Putamen (tissue), 1 donor: ENCODE measurements around the gene FMOD.

ENCODE experiments used
- DNase-seq: peaks from one replicate; pipeline ENCODE4 v3.0.0-alpha.2; 2016; ENCODE audit warnings: low spot score

FMOD gene

DNA sequence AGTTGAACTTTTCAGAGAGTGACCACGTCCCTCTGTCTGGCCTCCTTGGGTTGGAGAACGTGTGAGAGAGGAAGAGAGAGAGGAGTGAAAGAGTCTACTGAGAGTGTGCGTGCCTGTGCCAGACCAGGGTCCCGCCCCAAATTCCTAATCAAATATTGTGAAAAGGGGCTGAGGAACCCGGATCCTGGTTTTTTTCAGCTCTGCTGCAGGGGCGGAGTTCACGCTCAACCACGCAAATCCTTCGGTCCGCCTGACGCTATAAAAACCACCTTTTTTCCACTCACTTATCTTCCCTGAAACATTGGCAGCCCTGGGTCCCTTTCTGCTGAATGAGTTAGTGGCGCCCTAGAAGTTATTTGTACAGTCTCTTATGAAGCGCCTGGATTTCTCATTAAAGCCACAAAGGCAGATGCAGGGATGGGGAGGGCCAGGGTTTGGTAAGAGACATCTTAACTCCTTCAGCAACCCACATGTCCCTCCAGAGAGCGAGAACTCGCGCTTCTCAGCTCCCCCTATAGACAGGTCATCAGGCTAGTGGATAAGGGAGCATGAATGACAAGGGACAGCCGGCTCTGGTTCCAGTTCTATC, at the start of gene FMOD:
Gene FMOD, minus strand, starts transcription at position 86 of the 589 bp plus-strand sequence. CDS start 2,852 bp downstream, outside the sequence.
- DNase-seq = no peak

DNA sequence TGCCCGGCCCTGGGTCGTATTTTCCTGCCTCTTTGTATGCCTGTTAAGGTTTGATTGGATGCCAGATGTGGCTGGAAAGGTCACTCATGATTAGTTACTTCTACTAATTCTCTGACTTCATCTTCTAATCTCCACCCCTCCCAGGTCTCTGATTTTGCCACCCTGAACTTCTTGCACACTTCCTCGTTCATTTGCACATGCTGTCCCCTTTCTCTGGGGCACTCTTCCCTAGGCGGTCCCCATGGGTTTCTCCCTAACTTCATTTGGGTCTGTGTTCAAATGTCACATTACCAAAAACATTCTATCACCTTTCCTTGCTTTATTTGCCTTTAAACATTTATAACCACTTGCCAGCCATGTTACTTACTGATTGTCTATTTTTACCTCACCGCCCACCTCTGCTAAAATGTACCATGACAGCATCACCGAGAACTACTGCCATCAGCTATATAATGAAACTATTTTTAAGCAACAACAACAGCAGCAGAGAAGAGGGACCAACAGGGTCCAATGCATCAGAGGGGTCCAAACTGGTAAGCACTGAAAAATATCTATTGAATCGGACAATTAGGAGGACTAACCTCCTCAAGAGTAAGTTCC, 45.8 kb upstream of the FMOD start:
- DNase-seq = no peak

DNA sequence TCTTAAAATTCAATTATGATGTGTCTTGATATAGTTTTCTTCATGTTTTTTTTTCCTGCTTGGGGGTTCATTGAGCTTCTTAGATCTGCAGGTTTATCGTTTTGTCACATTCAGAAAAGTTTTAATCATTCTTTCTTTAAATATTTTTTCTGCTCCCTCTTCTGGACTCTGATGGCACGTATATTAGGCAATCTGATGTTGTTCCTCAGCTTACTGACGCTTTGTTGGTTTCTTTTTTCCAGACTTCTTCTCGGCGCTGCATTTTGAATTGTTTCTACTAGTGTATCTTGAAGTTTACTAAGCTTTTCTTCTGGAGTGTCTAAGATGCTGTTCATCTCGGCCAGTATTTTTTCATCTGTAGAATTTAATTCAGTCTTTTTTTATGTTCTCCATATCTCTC, 44.8 kb upstream of the FMOD start:
- no peak for DNase-seq

DNA sequence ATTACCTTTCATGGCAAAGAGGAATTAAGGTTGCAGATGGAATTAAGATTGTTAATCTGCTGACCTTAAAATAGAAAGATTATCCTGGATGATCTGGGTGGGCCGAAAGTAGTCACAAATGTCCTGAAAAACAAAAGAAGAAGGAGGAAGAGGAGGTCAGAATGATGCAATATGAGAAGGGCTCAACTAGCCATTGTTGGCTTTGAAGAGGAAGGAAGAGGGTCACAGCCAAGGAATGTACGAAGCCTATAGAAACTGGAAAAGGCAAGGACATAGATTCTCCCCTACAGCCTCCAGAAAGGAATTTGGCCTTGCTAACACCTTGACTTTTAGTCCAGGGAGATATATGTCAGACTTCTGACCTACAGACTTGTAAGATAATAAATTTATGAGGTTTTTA, 39.4 kb upstream of the FMOD start:
- no peak for DNase-seq

DNA sequence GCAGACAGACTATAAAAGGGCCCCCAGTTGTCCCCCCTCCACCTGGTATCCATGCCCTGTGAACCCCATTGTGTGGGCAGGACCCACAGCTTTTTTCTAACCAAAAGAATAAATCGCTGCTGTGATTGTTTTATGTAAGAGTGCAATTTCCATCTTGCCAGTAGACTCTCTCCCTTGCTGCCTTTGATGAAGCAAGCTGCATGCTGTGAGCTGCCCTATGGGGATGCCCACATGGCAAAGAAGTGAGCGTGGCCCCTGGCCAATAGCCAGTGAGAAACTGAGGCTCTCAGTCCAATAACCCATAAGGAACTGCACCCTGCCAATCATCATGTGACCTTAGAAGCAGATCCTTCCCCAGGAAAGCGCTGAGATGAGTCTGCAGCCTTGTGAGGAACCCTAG, 37.8 kb upstream of the FMOD start:
- no peak for DNase-seq

DNA sequence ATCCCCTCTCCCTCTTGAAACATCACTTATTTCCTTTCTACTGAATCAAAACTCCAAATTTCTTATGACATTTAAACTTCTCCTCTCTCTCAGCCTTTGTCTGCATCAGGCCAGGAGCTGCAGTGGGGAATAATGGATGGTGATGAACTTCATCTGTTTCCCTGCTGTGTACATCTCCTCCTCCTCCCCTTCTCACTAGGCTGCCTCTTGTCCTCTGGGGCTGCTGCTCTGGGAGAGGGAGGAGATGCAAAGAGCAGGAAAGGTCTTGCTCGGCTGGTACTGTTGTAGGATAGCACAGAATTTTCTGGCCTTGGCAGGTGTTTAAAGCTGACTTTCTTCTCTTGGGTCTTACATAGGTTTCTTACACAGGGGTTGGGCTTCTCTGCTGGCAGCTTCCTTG, 31.1 kb upstream of the FMOD start:
- no peak for DNase-seq

DNA sequence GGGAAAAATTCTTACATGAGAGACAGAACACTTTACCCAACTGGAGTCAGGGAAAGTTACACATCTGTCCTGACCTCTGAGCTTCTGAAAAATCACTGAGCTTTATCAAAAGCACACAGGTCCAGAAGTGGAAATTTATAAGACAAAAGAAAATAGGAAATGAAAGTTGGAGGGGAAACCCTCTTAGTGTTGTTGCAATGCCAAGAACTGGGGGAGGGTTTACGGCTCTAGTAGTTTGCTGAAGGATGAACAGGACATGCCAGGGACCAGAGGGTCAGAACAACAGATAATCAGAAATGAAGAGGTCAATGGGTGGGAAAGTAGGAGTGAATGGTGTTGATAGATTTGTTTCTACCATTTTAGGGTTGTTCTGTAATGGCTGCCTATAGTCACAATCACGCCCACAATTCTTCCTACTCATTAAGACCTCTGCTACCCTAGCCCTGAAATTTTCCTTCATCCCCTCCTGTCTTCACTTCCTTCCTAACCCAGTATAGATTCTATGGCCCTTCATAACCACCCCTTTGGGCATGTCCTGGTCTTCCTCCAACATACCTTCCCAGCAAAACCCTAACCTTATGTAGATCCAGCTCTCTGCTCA, 30.3 kb upstream of the FMOD start:
- DNase-seq = no peak

DNA sequence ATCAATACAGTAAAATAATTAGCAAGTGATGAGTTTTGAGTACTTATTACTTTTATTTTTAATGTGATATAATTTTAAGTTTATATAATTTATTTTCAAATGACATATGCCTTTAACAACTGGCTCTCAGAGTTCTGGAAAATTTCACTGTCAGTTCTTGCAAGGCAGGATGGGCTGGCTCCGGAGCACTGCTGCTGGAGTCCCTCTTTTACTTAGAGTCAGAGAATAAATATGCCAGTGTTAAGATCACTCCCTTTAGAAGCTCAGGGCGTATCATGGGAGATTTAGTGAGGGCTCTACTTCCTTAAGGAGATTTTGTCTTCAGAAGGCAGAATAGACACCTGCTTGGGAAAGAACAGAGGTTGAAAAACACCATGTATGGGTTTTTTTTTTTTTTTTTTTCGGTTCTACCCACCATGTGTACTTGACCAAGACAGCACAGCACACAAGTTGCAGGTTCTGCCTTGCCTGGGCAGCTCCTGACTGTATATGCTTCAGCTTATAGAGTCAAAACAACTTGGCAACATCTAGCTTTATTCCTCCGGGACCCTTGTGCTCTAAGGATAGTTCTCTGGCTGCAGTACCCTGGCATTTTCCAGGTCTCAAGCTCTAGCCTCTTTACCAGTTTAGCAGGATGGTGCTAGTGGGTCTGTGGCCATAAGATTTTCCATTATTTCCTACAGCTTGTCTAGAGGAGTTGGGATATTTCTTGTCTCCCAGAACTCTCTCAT, 29.7 kb upstream of the FMOD start:
- no peak for DNase-seq

DNA sequence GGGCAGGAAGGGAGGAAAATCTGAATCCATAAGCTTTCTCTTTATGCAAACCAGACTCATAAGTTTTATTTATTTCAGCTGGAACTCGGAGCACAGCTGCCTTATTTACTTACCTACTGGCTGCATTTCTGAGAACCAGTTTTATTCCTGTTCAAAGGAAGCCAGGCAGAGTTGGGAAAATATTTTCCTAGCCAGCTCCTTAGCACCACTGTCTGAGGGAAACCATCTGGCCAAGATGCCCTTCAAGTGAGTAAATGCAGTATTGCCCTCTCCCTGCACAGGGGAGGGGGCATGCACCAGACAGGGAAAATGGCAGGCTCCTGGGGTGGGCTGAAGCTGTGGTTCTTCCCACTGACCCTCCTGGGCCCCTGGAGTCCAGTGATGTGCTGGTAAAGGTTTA, 28.9 kb upstream of the FMOD start:
- DNase-seq = no peak

DNA sequence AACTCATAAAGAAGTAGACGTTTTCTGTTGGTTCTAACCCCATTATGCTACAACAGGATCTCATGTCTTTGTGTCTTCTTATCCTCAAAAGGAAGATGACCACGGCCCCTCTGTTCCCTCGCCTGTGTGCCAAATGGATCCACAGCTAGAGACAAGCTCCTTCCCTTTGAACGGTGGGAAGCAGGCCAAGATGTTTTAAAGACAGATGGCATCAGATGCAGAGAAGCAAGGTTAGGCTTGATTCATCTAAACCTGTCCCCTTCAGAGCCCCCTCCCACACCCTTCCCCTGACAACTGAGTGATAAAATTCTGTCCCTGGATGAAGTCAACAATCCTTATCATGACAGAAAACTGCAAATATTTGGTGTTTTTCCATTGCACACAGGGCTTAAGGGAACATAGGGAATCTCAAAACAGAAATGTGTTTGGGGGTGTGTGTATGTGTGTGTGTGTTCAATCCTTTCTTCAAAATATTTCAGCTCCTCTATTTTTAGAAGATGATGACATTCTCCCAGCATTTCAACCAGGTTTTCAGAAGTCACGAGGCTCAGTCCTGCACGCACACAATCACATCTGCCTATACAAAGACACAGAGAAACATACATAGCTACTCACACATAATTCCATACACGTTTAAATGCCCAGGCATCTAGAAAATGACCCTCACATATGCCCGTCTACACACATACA, 27.8 kb upstream of the FMOD start:
- DNase-seq = no peak

DNA sequence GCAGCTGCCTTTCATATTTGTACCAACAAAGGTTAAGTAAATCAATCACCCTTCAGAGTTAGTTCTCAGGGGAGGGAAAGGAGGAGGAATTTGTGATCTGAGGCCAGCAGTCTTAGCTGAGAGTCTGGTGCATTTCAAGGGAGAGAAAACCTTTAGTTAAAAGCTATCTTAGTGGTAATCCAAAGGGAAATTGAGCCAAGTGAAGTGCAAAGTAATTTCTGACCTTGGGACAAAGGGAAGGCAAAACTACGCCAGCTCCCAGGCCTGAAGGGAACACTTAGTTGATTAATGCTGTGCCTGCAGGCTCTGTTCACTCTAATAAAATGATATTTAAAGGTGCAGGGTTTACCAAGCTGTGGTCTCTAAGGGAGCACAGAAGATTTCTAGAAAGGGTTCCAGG, 23.1 kb upstream of the FMOD start:
- DNase-seq = no peak

DNA sequence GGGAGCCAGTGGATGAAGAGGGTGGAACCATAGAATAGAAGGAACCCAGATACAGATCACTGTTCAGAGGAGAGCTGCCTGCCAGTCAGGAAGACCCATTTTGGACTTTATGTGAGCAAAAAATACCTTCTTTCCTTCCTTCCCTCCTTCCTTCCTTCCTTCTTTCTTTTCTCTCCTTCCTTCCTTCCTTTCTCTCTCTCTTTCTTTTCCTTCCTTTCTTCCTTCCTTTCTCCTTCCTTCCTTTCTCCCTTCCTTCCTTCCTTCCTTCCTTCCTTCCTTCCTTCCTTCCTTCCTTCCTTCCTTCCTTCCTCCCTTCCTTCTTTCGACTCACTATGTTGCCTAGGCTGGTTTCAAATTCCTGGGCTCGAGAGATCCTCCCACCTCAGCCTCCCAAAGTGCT, 22.1 kb upstream of the FMOD start:
- DNase-seq = no peak

DNA sequence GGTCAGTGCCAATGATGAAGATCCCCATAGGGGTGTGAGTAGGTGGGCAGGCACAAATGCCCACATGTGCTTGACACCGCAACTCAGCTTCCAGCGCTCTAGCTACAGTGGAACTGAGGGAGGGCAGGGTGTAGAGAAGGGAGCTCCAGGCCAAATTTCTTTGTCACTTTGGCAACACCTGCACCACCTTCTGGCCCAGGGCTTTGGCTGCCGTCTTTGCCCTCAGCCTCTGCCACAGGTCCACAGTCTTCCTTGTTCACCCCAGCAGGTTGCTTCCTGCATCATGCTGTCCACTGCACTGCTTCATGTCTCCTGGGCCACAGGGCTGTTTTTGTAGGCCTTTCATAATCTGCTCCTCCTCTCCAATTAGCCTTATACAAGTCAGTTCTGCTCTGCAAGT, 20.4 kb upstream of the FMOD start:
- no peak for DNase-seq

DNA sequence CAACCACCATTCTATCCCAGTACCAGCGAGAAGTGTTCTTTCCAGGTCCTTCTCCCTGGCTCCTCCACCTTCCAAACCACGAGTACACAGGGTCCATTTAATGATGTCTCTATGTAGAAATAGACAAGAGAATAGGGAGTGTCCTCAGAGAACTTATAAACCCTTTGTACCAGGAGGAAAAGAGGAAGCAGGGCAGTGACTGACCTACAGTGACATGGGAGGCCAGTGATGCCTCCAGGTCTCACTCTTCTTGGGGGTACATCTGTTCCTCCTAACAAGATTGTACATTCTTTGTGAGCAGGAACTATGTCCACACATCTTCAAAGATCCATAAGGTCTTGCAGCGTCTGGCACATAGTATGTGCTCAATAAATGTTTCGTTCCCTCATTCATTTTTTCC, 18.7 kb upstream of the FMOD start:
- DNase-seq = no peak

DNA sequence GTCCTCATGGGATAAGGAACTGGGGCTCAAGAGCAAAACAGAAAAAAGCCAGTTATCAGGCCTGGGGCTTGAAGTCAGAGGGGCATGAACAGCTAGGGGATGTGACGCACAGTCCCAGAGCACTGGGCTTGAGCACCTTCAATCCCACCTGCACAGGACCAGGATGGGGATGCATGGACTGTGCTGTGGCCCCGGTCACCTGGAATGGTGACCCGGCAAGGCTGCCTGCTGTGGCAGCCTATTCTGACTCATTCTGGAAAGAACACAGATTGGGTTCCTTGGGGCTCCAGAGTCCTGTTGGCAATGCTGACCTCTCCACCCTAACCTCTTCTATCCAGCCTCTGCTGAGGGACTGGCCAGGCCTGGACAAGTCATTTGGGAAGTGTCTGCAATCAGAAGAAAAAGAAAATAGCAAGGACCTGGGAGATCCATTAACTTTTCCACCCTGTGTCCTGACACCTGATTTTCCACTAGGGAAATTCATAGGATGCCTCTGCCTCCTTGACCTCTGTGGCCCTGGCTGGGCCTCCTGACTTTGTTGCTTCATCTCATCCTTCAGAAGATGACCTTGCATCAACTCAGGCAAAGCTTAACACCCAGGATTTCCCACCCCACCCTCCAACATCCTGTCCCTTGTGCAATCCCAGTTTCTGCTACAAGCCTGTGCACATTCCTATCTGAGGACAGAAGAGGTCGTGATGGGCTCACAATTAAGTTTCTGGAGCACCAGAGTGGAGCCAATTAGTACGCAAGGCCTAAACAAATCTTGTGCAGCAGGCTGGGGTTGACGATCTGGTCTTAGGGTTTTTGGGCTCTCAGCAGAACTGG, 17.9 kb upstream of the FMOD start:
- no peak for DNase-seq

DNA sequence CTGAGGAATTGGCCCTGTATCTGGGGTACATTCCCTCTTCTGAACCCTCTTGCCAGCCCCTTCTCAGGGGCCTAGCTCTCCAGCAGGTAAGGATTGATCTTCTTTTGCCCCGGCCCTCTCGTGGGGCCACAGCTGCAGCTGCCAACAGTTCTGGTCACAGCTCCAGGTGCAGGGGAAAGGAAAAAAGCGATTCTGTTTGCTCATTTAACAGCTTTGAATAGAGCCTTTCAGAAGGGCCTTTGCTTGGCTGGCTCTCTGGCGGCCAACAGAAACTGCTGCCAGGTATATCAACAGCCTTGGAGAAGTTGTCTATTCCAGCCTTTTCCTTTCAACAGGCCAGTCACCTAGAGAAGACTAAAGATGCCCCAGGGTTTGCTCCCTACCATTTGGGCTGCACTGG, 16.1 kb upstream of the FMOD start:
- DNase-seq = no peak

DNA sequence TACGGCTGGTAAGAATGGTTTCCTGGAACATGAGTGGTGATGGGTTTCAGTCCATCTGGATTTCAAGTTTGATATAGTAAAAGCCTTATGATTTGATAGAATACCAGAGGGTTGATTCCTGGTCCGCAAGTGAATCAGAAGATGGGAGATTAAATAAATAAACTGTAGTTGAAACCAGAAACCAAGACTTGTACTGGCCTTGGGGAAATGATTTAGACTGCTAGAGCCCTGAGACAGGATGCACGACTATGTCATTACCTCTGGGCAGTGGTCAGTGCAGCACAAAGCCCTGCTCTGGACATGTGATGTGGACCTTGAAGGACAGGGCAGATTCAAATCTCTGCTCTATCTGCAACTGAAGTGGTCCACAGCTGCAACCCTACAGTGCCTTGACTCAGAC, 15.6 kb upstream of the FMOD start:
- no peak for DNase-seq

DNA sequence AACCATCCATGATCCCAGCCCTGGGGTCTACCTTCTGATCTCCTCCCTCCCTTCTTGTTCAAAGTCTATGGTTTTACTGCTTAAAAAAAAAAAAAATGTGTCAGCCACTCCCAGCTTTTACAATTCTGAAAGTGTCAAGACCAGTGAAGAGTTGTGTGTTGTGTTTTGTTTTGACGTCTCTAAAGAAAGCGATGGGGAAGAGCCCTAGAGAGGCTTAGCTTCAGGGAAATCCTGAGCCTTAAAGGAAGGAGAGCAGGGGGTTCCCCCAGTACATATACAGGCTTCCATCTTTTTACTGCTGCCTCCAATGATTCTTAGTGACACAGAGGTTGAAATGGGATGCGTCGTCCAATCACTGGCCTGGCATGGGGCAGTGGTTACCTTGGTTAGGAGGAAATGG, 13.9 kb upstream of the FMOD start:
- no peak for DNase-seq

DNA sequence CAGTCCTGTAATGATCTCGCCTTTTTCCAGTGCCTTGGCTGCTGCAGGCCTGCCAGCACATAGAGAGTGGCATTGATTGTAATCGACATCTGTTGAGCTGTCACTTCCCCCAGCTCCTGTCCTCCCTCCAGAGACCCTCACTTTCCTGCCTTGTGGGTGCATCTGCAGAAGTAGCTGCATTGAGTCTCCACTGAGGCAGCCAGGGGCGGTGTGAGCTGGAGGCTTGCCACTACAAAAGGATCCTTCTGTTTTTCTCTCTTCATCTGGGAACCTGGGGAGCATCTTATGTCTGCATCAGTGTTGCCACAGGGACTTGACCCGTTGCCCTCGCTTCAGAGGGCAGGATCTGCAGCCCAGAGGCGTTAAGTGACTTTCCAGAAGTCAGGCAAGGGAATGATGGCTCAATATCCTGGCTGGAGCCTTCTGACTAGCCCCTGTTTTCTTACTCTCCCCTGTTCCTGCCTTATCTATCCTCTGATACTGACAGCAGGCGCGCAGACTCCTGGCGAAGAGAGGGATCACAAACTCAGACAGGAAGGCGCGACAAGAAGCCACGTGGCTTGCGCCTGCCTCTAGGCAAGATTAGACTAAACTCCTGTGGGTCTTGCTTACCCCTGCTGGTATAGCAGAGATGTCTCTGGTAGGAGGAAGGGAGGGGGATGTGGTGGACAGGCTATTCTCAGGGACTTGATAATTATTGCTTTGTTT, 13.3 kb upstream of the FMOD start:
- DNase-seq = no peak

DNA sequence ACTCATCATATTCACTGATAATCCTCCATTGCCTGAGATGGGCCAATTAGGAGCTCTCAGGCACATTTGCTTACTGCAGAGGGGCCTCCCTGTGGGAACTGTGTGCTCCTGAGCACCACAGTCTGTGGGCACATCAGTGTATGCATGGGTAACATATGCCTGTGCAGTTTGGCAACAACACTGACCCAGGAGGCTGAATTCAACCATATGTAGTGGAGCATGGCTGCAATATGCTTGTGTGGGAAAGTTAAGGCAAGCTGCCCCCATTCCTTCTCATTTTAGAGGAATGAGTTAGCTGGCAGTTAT, 11.8 kb upstream of the FMOD start:
- DNase-seq = no peak

DNA sequence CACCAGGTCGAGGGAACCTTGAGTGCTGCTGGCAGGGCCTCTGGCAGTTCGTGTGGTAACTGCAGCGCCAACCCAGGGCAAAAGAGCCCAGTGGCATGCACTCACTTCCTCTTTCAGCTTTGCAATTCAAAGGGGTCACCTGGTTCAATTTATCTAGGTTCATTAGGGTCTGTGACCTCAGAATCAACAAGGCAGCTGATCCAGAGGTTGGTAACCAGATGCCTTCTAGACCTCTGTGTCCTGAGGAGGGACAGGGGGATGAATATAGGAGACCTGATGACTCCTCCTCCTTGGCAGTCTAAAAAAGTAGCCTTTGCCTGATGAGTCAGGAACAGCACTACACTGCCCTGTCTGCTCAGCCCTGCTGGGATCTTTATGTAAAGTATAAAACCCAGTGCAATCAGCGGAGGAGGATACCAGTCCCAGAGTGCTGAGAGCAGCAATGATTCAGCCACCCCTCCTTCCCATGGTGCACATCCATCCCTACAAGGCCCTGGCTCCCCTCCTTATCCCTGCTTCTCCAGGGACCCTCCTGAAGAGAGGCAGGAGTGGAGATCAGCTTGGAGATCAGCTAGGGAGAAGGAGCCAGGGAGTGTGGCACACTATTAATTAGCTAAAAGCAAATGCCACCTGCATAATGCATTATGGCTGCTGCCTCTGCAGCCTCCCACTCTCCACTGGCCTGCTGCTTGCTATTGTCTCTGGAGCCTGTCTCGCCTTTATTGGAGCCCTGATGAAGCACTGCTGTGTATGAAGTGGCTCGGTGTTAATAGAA, 11.2 kb upstream of the FMOD start:
- DNase-seq = no peak
